RPMI8226 (cell line): ENCODE results near the gene ASTL.

Experiments
- DNase-seq: peaks from one replicate; pipeline ENCODE4 v3.0.0-alpha.2; 2015

The ASTL gene

DNA sequence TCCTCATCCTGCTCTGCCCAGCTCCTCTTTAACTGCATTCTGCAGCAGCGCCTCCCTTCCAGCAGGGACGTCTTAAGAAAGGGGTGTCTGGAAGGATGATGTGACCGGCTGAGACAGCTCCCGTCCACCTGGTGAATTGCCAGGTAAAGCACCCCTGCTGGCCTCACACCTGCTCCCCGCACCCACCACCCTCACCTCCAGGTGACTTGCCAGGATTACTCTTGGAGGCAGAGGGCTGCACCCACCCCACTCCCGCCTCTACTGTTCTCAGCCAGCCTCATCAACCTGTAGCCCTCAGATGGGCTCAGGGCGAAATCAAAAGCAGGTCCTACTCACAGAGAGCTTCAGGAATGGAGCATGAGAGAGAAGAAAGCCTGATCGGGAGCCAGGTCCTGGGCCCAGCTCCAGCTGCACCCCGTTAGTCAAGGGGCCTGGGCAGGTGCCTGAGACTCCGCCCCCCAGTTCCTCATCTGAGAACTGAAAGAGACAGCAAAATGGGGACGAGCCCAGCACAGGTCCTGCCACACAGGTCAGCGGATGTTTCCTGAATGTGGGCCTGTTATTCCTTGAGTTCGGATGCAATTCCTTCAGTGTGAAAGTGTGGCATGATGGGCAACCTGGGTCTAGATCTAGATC is 27.6 kb downstream of the ASTL start:
- DNase-seq = peak; percentile 48

- DNase-seq = no peak
Observed at GRCh38 chr2:96109931-96110511, 28.3 kb downstream of the ASTL start.

- DNase-seq = no peak
Observed at GRCh38 chr2:96109361-96109680, 29.0 kb downstream of the ASTL start.

DNA sequence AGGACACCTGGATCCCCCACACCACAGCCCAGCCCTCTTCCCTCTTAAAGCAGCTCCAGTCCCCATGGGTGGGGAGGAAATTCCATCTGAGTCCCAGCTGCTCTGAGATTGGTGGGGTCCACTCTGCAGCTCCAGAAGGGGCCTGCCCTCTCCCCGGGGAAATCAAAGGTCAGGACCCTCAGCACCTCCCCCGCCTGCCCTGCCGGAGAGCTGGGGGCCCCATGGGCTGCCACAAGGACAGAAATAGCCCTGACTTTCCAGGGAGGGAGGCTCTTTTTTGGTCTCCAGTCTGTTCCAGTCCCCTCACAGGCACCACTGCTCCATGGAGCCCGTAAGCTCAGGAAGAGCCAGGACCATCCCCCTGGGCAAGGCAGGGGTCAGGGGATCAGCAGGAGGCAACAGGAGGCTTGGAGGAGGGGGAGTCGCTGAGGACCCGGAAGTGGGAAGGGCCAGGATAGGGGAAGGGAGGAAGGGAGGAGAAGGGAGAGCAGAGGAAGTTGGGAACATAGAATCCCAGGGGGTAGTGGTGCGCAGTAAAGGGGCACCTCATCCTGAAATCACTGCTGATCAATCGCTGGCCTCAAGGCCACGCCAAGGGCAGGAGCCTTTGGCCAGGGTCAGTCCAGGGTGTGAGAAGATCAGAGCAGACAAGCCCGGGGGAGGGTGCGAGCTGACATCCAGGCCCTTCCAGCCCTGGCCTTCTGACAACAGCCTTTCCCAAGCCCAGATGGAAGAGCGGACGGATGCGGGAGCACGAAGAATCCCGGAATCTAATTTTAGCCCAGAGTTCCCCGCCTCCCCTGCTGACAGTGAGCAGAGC is 29.6 kb downstream of the ASTL start:
- no peak for DNase-seq

- DNase-seq = no peak
Observed at GRCh38 chr2:96108151-96108540, 30.2 kb downstream of the ASTL start.

DNA sequence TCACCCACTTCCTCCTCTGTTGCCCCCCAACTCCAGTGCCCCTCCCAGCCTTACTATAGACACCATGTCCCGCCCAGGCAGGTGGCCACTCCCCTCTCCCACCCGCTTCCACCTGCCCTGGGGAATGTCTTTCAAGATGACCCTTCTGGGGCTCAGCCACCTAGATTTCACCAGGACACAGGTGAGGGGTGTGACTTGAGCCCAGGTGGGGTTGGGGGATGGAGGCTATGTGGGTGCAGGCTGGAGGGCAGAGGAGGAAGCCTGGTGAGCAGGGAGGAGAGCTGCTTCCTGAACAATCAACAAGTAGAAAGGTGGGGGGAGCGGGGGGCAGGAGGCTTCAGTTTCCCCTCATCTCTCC is 30.6 kb downstream of the ASTL start:
- DNase-seq = no peak

DNA sequence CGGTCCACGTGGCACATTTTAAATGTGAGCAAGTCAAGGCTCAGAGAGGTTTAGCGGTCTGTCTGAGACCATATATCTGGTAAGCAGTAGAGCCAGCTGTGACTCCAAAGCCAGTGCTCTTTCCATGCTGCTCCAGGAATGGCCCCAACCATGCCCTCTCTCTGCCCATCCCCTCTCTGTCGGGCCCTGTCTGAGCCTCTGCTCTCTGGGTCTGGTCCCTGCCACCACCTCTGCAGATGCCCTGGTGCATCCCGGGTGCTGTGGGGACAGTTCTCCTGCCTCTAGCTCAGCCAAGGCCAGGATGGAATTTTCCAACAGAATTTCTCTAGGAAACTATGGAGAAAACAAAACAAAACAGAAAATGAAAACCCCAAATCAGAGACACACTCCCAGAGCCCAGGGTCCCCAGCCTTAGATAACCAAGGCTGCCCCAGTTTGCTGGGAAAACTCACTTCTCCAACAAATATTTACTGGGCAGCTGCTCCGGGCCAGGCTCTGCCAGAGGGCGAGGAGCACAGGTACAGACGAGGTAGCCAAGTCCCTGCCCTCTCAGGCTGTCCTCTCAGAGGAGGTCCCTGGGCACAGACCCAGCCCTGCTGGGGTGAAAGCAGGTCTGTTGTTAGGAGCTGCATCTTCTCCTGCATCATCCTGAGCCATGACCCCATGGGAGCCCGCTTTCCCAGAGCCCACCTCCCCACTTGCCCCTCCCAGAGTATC is 31.2 kb downstream of the ASTL start:
- DNase-seq = no peak

DNA sequence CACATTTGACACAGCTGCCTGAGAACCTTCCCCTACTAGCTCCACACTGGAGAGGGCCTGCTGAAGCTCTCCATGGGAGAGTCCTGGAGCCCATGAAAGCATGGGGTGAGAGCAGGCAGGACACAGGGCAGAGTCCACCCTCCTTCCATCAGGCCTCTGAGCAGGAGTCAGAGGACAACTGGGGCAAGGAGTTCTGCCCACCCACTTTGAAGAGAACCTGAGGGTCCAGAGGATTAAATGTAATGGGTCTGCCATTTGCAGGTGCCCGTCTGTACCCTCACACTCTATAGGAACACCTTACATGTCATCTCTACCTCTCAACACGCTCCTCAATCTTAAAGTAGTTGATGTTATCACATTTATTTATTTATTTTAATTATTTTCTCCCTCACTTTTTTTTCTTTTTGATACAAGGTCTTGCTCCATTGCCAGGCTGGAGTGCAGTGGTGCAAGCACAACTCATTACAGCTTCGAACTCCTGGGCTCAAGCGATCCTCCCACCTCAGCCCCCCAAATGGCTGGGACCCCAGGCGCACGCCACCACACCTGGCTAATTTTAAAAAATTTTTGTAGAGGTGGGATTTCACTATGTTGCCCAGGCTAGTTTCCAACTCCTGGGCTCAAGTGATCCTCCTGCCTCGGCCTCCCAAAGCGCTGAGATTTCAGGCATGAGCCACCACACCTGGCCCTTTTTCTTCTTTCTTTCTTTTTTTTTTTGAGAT is 32.1 kb downstream of the ASTL start:
- no peak for DNase-seq

GRCh38 chr2:96105152-96105915 is 33.0 kb downstream of the ASTL start:
- no peak for DNase-seq

GRCh38 chr2:96104487-96104861 is 33.8 kb downstream of the ASTL start:
- no peak for DNase-seq

DNA sequence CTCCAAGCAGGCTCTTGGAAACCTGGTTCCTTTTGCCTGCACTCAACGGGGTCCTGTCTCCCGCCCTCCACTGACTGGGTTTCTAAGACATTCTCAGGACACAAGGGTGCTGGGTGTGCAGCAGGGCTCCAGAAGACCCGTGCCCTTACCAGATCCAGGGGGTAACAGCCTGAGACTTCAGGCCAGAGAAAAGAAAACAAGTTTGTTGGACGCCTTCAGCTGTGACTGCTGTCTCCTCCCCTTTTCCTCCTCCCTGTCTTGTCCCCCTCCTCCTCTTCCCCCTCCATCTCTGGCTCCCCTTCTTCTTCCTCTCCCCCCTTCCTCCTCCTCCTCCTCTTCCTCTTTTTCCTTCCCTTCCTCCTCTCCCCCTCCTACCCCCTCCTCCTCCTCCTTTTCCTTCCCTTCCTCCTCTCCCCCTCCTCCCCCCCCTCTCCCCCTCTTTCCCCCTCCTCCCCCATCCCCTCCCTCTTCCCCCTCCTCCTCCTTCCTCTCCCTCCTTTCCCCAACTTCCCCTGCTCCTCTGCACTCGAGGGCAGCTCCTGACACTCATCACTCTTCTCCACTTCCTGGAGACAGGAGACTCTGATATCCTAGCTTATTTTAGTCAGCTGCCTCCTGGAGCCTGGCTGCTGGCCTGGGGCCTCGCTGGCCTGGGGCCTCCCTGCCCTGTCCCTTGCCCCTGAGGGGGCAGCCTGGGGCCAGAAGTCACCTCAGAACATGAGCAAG is 34.4 kb downstream of the ASTL start:
- no peak for DNase-seq

GRCh38 chr2:96103187-96103601 is 35.1 kb downstream of the ASTL start:
- DNase-seq = no peak

DNA sequence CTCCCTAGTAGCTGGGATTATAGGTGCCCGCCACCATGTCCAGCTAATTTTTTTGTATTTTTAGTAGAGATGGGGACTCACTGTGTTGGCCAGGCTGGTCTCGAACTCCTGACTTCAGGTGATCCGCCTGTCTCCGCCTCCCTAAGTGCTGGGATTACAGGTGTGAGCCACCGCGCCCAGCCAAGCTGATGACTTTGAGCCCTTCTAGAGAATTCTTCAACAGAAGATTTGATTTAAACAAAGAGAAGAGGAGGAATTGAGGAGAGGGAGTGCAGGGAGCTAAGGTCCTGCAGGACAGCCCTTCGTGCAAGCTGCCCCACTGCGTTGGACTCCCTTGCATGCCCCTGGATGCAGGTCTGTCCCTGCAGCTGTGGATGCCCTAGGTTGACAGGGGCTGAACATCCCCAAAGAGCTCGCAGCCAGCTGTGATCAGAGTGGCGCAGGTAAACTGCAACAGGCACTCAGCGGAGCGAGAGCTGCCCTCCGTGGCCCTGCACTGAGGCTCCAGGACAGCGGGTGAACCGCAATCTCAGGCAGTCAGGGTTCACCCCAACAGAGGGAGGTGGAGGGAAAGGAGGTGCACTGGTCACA is 35.6 kb downstream of the ASTL start:
- DNase-seq = no peak

- no peak for DNase-seq
Observed at GRCh38 chr2:96100893-96101304, 37.4 kb downstream of the ASTL start.

GRCh38 chr2:96099861-96100798 is 38.2 kb downstream of the ASTL start:
- DNase-seq = no peak

DNA sequence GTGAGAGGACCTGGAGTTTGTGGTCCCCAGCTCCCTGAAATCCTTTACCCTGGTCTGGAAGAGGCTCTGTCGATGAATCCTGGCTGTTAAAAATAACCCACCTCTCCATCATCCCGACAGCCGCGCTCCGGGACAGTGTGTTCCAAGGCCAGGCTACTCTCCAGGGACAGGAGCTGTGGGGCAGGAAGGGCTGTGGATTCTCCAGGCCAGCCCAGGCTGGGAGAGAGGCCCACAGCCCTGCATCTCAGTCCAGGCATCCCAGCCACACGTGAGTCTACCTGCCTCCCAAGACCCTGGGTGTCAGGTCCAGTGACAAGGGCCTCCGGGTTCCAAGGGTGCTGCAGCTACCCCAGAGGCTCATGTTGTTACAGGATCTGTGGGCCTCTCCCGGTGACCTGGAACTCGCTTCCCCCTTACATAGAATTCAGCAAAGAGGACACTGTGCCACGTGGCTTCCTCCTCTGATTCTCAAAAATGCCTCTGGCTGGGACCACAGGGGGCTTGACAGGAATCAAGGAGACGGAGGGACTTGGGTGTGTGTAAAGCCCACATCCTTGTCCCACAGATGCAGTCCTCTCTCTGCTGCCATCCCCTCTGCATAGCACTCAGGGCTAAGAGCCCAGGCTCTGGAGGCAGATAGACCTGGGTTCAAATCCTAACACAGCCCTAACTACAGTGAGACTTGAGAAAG is 39.3 kb downstream of the ASTL start:
- DNase-seq = no peak

DNA sequence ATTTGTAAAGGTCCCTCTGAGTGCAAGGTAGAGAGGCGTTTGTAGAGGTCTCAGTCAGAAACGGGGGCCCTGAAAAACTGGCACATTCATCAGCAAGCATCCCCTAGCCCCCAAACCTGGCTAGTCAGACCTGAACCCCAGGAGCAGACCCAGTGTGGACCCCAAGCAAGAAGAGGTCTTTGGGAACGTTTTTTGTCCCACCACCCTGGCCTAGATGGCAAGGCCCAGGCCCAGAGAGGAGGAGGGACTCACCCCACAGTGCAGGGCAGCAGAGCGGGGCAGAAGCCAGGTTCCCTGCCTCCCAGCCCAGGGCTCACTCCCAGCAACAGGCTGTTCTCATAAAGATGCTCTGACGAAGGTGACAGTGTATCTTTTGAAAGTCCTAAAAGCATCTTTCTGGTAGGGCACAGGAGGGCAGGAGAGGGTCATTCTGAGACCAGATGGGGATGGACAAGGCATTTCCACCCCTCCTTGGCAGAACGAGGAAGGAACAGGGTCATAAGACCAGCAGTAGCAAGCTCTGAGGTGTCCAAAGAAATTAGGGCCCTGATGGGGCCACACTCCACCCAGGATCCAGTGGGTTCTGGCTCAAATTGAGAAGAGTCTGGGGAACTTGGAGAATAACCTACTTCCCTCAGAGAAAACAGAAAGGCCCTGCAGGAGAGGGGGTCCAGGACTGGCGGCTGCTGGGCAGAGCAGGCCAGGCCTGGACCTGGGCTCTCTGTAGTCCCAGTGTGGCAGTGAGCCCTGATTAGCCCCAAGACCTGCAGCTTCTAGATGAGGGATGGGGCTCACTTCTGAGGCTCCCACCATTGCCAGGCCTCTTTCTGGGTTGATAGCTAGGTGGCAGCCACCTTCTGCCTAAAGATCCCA is 40.1 kb downstream of the ASTL start:
- DNase-seq = no peak

- no peak for DNase-seq
Observed at GRCh38 chr2:96097441-96097840, 40.9 kb downstream of the ASTL start.
